Right lobe of liver (tissue), 4 donors: ENCODE results near the gene PLCXD1.
"Not testable (repeated sequence)": the region's sequence is repeated elsewhere in the genome, so short reads cannot be mapped to it uniquely, and the experiment has no call there.

Experiments
- POLR2A ChIP-seq: fragments of 450-650 bp; IDR thresholded peaks from one replicate; pipeline ENCODE4 v1.6.1; 2017; ENCODE audit warnings: antibody characterized with exemption, mild to moderate bottlenecking
- TF ChIP-seq, protein P1 (sequence below), 4 donors: fragments of 200-600 bp in 3 of 4; fragments of 450-650 bp in 1 of 4; IDR thresholded peaks; one replicate each; pipeline versions ENCODE4 v1.5.1 to v1.8.0; 2016 to 2022; ENCODE audit warnings: antibody characterized with exemption in 4 of 4, mild to moderate bottlenecking in 2 of 4
- donor health status: DM: no; HTN: no; CAD: no.
- donor health status: DM: no; HTN: no; CAD: no.
- donor health status: DM: no; HTN: yes; CAD: no.

DNA sequence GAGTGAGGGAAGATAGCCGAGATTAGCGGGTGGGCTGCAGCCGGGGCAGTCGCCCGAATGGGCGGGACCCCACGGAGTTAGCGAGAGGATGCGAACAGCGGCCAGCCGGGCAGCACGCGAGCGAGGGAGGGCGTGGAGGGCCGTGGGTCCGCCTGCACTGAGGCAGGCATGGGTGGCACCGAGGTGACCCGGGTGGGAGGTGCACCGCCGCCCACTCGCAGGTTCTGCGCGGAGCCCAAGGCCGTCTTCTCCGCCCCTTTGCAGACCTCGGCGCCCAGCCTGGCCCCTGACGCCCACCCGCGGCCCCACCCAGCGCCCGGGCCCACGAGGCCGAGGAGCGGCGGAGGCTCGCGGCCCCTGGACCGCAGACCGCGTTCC is 48.9 kb upstream of the PLCXD1 start:
- TF ChIP-seq, protein P1, sequence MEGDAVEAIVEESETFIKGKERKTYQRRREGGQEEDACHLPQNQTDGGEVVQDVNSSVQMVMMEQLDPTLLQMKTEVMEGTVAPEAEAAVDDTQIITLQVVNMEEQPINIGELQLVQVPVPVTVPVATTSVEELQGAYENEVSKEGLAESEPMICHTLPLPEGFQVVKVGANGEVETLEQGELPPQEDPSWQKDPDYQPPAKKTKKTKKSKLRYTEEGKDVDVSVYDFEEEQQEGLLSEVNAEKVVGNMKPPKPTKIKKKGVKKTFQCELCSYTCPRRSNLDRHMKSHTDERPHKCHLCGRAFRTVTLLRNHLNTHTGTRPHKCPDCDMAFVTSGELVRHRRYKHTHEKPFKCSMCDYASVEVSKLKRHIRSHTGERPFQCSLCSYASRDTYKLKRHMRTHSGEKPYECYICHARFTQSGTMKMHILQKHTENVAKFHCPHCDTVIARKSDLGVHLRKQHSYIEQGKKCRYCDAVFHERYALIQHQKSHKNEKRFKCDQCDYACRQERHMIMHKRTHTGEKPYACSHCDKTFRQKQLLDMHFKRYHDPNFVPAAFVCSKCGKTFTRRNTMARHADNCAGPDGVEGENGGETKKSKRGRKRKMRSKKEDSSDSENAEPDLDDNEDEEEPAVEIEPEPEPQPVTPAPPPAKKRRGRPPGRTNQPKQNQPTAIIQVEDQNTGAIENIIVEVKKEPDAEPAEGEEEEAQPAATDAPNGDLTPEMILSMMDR (IDR thresholded peaks at IDR 0.05): not testable (repeated sequence)
- not testable (repeated sequence) for TF ChIP-seq POLR2A
